SK-N-SH (cell line): Measurements from ENCODE around the gene CELSR2.

Source experiments
- EP300 ChIP-seq, 2 experiments: IDR thresholded peaks; 2 replicates each; pipeline versions ENCODE4 v1.4.0 to v1.6.1; 2012; ENCODE audit warnings: borderline replicate concordance in 1 of 2, low read depth in 1 of 2, low read length in 1 of 2
- GABPA ChIP-seq: IDR thresholded peaks from 2 replicates; pipeline ENCODE4 v1.4.0; 2012; ENCODE audit warnings: low read depth, mild to moderate bottlenecking
- MAX ChIP-seq: IDR thresholded peaks from 2 replicates; pipeline ENCODE4 v1.4.0; 2012; ENCODE audit warnings: low read depth

- TF ChIP-seq EP300 (IDR thresholded peaks at IDR 0.05; ENCODE audit: borderline replicate concordance in 1 of 2, low read depth in 1 of 2, low read length in 1 of 2) (no peak), MAX (0 out of 2 replicates have a peak, but pooled peaks have one; percentile 49), GABPA (no peak)
Measured at GRCh38 chr1:109214695-109215623, 34.4 kb upstream of the CELSR2 start.
